GM18951 (cell line): ENCODE results near the gene NKD1.
"Not testable (repeated sequence)": the region's sequence is repeated elsewhere in the genome, so short reads cannot be mapped to it uniquely, and the experiment has no call there.

Experiments
- POLR2A ChIP-seq: IDR thresholded peaks from 4 replicates; pipeline ENCODE4 v1.6.1; 2011; ENCODE audit warnings: mild to moderate bottlenecking; ENCODE audit not compliant: insufficient read length, insufficient read depth; ENCODE audit errors: extremely low read depth
- in situ Hi-C: fragments of 300-500 bp; cut with MboI; formaldehyde crosslinking; loops from one replicate; pipeline ENCODE4 v1.12.0; 2022; ENCODE audit warnings: low sequenced_read_pairs, mixed read lengths, inconsistent platforms; ENCODE audit not compliant: unreplicated experiment

NKD1 gene

DNA sequence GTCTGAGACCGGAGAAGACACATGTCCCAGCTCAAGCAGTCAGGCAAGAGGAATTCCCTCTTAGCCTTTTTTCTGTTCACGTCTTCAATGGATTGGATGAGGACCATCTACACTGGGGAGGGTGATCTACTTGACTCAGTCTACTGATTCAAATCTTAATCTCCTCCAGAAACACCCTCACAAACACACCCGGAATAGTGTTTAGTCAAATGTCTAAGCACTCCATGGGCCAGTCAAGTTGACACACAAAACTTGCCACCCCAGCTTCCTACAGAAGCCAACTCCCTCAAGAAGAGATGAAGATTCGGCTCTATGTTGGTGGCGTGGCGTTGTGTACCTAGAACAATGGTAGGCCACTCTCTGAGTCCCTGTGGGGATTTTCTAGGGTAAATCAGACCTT lies 22.5 kb upstream of the NKD1 start:
- no peak for TF ChIP-seq POLR2A
- in situ Hi-C loops: no loop called here

DNA sequence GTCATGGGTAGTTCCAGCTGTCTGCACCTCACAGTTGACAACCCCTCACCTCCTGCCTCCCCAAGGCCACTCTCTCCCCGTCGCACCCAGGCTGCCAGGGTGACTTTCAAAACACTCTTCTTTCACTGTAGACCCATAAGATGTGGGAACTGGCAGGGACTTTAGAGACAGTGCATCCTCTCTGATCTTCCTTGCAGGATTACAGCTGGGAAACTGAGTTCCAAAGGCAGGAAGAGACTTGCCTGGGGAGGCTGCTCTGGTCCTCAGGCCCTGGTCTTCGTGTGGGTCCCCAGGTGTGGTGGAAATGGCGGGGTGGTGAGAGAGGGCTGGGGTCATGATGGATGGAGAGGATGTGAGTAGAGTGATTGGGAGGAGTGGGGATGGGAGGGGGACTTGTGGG lies 21.9 kb upstream of the NKD1 start:
- TF ChIP-seq POLR2A: no peak
- in situ Hi-C loops: no loop called here

DNA sequence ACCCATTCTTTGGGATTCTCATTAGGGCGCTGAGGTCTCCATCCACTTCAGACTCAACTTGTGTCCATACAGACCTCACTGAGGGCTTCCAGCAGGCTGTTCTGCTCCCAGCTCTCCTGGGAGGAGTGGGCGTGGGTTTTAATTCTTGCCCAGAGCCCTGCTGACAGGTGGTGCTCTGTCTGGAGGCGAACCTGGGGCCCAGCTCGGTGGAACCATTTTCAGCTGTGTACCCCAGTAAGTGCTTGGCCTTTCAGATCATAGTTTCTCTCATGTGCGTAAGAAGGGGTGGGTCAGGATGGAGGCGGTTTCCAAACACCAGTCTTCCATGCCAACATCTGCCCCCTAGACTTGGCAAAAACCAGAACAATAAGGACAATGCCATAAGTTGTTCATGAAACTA lies 21.4 kb upstream of the NKD1 start:
- in situ Hi-C loops: no loop called here
- TF ChIP-seq POLR2A: no peak

DNA sequence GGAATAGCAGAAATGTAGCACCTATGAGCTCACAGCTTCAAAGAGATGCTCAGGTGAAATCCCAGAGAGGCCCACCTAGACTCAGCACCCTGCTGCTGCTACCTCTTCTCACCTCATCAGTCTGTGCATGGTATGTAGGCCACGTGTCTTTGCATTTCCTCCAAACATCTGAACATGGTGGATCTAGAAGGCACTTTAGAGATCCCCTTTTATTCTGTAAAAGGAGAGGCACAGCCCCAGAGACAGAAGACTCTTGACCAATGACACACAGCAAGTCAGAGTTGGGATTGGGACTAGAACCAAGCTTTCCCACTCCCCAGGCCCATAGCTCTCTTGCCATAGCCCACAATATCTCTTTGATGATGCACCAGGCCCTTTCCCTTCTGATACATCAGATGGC lies 19.4 kb upstream of the NKD1 start:
- in situ Hi-C loops: no loop called here
- no peak for TF ChIP-seq POLR2A

DNA sequence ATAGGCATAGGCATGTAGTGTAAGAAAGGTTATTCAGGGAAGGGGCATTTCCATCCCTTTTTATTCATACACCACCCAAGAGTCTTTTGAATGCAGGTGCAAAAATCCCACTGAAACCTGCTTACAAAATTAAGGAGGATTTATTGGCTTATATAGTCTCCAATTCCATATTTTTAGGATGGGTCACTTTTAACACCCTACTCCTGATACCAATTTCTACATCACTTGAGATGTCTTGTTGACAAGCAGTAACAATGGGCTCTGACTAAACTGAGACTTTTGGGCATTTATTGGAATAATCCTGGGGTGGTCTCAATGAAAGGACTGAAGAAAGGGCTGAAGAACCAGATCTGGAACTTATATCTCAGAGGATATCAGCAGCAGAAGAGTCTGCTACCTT lies 18.9 kb upstream of the NKD1 start:
- in situ Hi-C loops: no loop called here
- no peak for TF ChIP-seq POLR2A

- in situ Hi-C loops: no loop called here
- no peak for TF ChIP-seq POLR2A
Observed at GRCh38 chr16:50530277-50531236, 17.6 kb upstream of the NKD1 start.

GRCh38 chr16:50531359-50531758 lies 16.8 kb upstream of the NKD1 start:
- TF ChIP-seq POLR2A: no peak
- in situ Hi-C loops: no loop called here

DNA sequence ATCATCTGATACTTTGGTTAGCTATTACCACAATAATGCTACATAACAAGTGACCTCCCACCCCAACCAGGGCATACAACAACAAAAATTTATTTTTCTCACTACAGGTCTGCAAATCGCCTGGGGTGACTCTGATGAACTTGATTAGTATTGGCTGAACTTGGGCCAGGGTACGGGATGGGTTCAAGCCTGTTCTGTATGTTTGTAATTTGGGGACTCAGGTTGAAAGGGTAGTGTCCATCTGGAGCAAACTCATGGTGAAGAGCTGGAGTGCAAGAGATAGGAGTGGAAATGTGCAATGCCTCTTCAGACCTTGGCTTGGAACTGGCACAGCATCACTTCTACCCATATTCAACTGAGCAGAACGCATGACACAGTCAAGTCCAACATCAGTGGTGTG lies 16.3 kb upstream of the NKD1 start:
- in situ Hi-C loops: no loop called here
- TF ChIP-seq POLR2A: no peak

GRCh38 chr16:50532576-50532975 lies 15.6 kb upstream of the NKD1 start:
- in situ Hi-C loops: no loop called here
- no peak for TF ChIP-seq POLR2A

DNA sequence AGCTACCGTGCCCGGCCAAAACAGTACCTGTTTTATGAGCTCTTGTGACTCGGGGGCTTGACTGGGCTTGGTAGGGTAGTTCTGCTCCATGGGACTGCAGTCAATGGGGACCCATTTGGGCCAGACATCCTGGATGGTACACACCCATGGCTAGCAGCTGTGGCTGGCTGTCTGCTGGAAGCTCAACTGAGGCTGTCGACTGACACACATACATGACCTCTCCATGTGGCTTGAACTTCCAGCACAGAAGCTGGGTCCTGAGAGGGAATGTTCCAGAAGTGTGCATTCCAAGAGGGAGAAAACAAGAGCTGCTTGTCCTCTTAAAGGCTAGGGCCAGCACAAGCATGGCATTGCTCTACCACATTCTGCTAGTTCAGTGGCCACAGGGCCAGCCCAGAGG lies 14.9 kb upstream of the NKD1 start:
- in situ Hi-C loops: no loop called here

GRCh38 chr16:50534091-50534490 lies 14.1 kb upstream of the NKD1 start:
- in situ Hi-C loops: no loop called here
- TF ChIP-seq POLR2A: no peak

More for the DNA sequence above, 14.9 kb upstream of the NKD1 start:
- no peak for TF ChIP-seq POLR2A

- no peak for TF ChIP-seq POLR2A
- in situ Hi-C loops: no loop called here
Observed at GRCh38 chr16:50534556-50534955, 13.6 kb upstream of the NKD1 start.

DNA sequence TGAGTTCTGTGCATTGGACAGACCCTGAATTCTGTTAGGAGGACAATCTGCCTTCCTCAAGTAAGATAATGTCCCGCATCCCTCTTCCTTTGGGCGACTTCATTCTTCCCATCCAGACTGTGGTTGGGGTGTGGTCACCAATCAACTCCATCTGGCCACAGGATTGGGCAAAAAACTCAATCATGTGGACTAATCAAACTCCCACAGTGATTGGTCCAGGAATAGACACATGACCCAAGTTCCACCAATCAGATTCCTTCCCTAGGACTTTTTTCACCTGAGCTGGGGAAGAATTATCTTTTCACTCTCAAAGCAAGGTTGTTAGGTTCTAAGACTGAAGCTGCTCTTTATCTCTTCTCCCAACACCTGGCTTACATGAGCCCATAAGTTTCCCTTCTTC lies 13.2 kb upstream of the NKD1 start:
- TF ChIP-seq POLR2A: no peak
- in situ Hi-C loops: no loop called here

DNA sequence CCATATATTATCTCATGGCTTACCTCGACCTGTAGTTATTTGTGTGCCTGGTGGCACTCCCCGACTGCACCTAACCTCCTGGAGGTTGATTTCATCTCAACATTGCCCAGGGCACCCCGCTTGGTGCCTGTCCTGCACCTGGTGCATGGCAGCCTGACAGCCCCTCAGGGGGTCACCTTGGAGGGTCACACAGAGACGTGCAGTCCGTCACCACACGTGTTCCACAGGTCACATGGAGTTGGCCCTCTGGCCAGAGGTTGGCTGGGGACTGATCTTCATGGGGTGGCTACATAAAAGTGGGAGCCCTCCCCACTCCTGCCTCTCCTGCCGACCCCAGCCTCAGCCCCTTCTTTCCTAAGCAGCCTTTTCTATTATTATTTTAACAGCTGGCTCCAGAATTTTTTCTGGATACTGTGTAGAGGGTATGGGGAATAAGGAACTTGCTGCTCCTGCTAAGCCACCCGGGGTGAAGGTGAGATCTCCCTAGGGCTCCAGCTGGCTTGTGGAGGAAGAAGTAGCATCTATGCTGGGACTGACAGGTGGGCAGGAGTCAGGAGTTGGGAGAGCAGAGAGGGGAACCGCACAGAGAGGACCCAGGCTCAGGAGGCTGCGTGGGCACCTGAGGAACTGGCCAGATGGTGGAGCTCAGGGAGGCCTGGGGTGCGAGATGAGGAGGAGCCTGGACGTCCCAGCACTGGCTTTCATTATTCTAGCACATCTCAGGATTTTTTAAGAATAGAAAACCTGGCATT lies 12.5 kb upstream of the NKD1 start:
- no peak for TF ChIP-seq POLR2A
- in situ Hi-C loops: no loop called here

DNA sequence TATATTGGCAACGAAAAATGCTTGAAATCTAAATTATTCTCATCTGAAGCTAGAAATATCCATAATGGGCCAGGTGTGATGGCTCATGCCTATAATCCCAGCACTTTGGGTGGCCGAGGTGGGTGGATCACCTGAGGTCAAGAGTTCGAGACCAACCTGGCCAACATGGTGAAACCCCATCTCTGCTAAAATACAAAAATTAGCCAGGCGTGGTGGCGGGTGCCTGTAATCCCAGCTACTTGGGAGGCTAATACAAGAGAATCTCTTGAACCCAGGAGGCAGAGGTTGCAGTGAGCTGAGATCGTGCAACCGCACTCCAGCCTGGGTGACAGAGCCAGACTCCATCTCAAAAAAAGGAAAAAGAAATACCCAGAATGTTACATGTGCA lies 11.9 kb upstream of the NKD1 start:
- in situ Hi-C loops: not testable (repeated sequence)
